SK-N-SH (cell line): ENCODE data around the gene CD24. TPM values are rescaled to one million over a fixed set of nuclear protein-coding genes. Genes with fewer than 3 reads are reported as not detected.
"Not testable (repeated sequence)": the region's sequence is repeated elsewhere in the genome, so short reads cannot be mapped to it uniquely, and the experiment has no call there.

Experiments
- CTCF ChIA-PET: fragments of 300-600, 350-600 bp; formaldehyde crosslinking; extraction: SDS; loops from one replicate; lab custom pipeline; 2021; lab: Yijun Ruan, JAX
- POLR2A ChIA-PET: fragments of 350-600 bp; sonication (Branson Sonifier 250); formaldehyde crosslinking; extraction: SDS; loops from one replicate; lab custom pipeline; 2020; ENCODE audit warnings: antibody characterized with exemption, inconsistent platforms; lab: Yijun Ruan, JAX
- DNase-seq: peaks from one replicate; pipeline ENCODE4 v3.0.0; 2012
- H2AFZ ChIP-seq: fragments of 200-600 bp; sonication (generic); 2 replicates; pipeline ENCODE4 v1.8.1; 2016; ENCODE audit warnings: antibody characterized with exemption, mild to moderate bottlenecking, low read depth
- H3F3A ChIP-seq: fragments of 200-600 bp; sonication (generic); replicated peaks from 2 replicates; pipeline ENCODE3; 2016; ENCODE audit warnings: antibody characterized with exemption, mild to moderate bottlenecking; ENCODE audit not compliant: insufficient read depth
- H3K27ac ChIP-seq, 2 experiments: fragments of 200-500 bp in 1 of 2; fragments of 200-600 bp in 1 of 2; sonication (Bioruptor generic) in 1 of 2; sonication (generic), shearing (Covaris generic) in 1 of 2; 2 replicates each; pipeline versions ENCODE4 v1.5.1 to v1.6.1; 2014 to 2016; ENCODE audit warnings: low read depth in 2 of 2, inconsistent platforms in 1 of 2, low read length in 1 of 2, mild to moderate bottlenecking in 1 of 2, mixed read lengths in 1 of 2
- H3K27me3 ChIP-seq: fragments of 200-600 bp; sonication (generic), shearing (Covaris generic); 2 replicates; pipeline ENCODE4 v1.6.1; 2016; ENCODE audit warnings: mixed run types; ENCODE audit not compliant: insufficient read depth
- H3K36me3 ChIP-seq, 2 experiments: fragments of 200-500 bp in 1 of 2; fragments of 200-600 bp in 1 of 2; sonication (Bioruptor generic) in 1 of 2; sonication (generic) in 1 of 2; replicated peaks in 1 of 2; 2 replicates each; pipeline versions ENCODE3 to v1.5.1; 2014 to 2016; ENCODE audit warnings: low read length in 1 of 2, mild to moderate bottlenecking in 1 of 2; ENCODE audit not compliant: insufficient read depth in 2 of 2, control insufficient read depth in 1 of 2
- H3K4me1 ChIP-seq, 2 experiments: fragments of 200-500 bp in 1 of 2; fragments of 200-600 bp in 1 of 2; sonication (Bioruptor generic) in 1 of 2; sonication (generic), shearing (Covaris generic) in 1 of 2; 2 replicates each; pipeline versions ENCODE4 v1.5.1 to v1.6.1; 2014 to 2016; ENCODE audit warnings: low read depth in 1 of 2, low read length in 1 of 2, mixed run types in 1 of 2; ENCODE audit not compliant: insufficient read depth in 2 of 2, control insufficient read depth in 1 of 2
- H3K4me2 ChIP-seq: fragments of 200-600 bp; sonication (generic), shearing (Covaris generic); 2 replicates; pipeline ENCODE4 v1.6.1; 2017; ENCODE audit warnings: mixed run types
- H3K4me3 ChIP-seq, 2 experiments: fragments of 200-500 bp in 1 of 2; fragments of 200-600 bp in 1 of 2; sonication (Bioruptor generic) in 1 of 2; sonication (generic), shearing (Covaris generic) in 1 of 2; 2 replicates each; pipeline versions ENCODE4 v1.5.1 to v1.8.1; 2014 to 2016; ENCODE audit warnings: low read depth in 2 of 2, inconsistent platforms in 1 of 2, low read length in 1 of 2, mild to moderate bottlenecking in 1 of 2, mixed read lengths in 1 of 2, moderate library complexity in 1 of 2
- H3K79me2 ChIP-seq: fragments of 200-600 bp; sonication (generic); 2 replicates; pipeline ENCODE4 v1.8.1; 2017; ENCODE audit warnings: mild to moderate bottlenecking; ENCODE audit not compliant: insufficient read depth
- H3K9ac ChIP-seq: fragments of 200-600 bp; sonication (generic); 2 replicates; pipeline ENCODE4 v1.6.1; 2017; ENCODE audit warnings: mixed run types
- H3K9me2 ChIP-seq: fragments of 200-600 bp; sonication (generic); 2 replicates; pipeline ENCODE4 v1.6.1; 2017; ENCODE audit warnings: mixed run types
- H3K9me3 ChIP-seq: fragments of 200-600 bp; sonication (generic); 2 replicates; pipeline ENCODE4 v1.6.1; 2017; ENCODE audit warnings: mixed run types, mild to moderate bottlenecking, moderate library complexity
- H4K20me1 ChIP-seq: fragments of 200-600 bp; sonication (generic); 2 replicates; pipeline ENCODE4 v1.6.1; 2017; ENCODE audit warnings: mild to moderate bottlenecking, mixed run types; ENCODE audit not compliant: insufficient read depth
- CTCF ChIP-seq: fragments of 200-600 bp; sonication (generic); IDR thresholded peaks from 2 replicates; pipeline ENCODE4 v1.6.1; 2017; ENCODE audit warnings: antibody characterized with exemption, mild to moderate bottlenecking, moderate library complexity
- EP300 ChIP-seq, 2 experiments: IDR thresholded peaks; 2 replicates each; pipeline versions ENCODE4 v1.4.0 to v1.6.1; 2012; ENCODE audit warnings: borderline replicate concordance in 1 of 2, low read depth in 1 of 2, low read length in 1 of 2
- EZH2phosphoT487 ChIP-seq: fragments of 200-600 bp; sonication (generic); IDR thresholded peaks from 2 replicates; pipeline ENCODE4 v1.6.1; 2017; ENCODE audit warnings: low read depth, mixed run types, mild to moderate bottlenecking, antibody characterized with exemption, moderate library complexity, borderline replicate concordance
- GABPA ChIP-seq: IDR thresholded peaks from 2 replicates; pipeline ENCODE4 v1.4.0; 2012; ENCODE audit warnings: low read depth, mild to moderate bottlenecking
- GATA2 ChIP-seq: sonication (generic); formaldehyde crosslinking; IDR thresholded peaks from 2 replicates; pipeline ENCODE4 v1.5.0; 2020; ENCODE audit warnings: mild to moderate bottlenecking, missing genetic modification reagents
- MAX ChIP-seq: IDR thresholded peaks from 2 replicates; pipeline ENCODE4 v1.4.0; 2012; ENCODE audit warnings: low read depth
- MEF2A ChIP-seq: IDR thresholded peaks from 2 replicates; pipeline ENCODE4 v1.4.0; 2012; ENCODE audit warnings: low read depth, borderline replicate concordance
- PBX3 ChIP-seq: IDR thresholded peaks from 2 replicates; pipeline ENCODE4; 2012
- RAD21 ChIP-seq: IDR thresholded peaks from 2 replicates; pipeline ENCODE4 v1.6.1; 2012; ENCODE audit warnings: mild to moderate bottlenecking, low read length
- TEAD4 ChIP-seq: IDR thresholded peaks from 2 replicates; pipeline ENCODE4 v1.4.0; 2012; ENCODE audit warnings: mild to moderate bottlenecking, borderline replicate concordance; ENCODE audit not compliant: insufficient read depth
- USF1 ChIP-seq: IDR thresholded peaks from 2 replicates; pipeline ENCODE4 v1.4.0; 2012; ENCODE audit warnings: low read depth, borderline replicate concordance
- YY1 ChIP-seq: IDR thresholded peaks from 2 replicates; pipeline ENCODE4 v1.4.0; 2012; ENCODE audit warnings: low read depth, mild to moderate bottlenecking
- WGBS: methylation state at CpG from one replicate; pipeline ENCODE4 v1.1.6; 2017; ENCODE audit warnings: low lambda C conversion rate; 5-methylcytosine and 5-hydroxymethylcytosine counted together
- polyA plus RNA-seq, 3 experiments: library from polyadenylated mRNA; depleted of rRNA; stranded (reverse); fragments of >200 nt; gene quantifications; 2 replicates each; pipeline ENCODE4 v1.2.3, GENCODE V29; 2012

The CD24 gene
- polyA plus RNA-seq, 1 of the 3 experiments (the other 2 are of a cell fraction), result 1.9 TPM

- H3K27me3 ChIP-seq, result no peaks in the 10 kb centered on the region
- no peaks in the 10 kb centered on the region for H3K79me2 ChIP-seq
- DNase-seq, result no peak
- no peak overlapping the region for H3K4me2 ChIP-seq
- TF ChIP-seq MEF2A, result no peak
- TF ChIP-seq CTCF, result no peak
- TF ChIP-seq EZH2phosphoT487, result no peak
- no peak for TF ChIP-seq USF1
- TF ChIP-seq PBX3, result no peak
- TF ChIP-seq MAX, result no peak
- TF ChIP-seq GABPA, result no peak
- TF ChIP-seq RAD21, result no peak
- TF ChIP-seq EP300 (IDR thresholded peaks at IDR 0.05; ENCODE audit: borderline replicate concordance in 1 of 2, low read depth in 1 of 2, low read length in 1 of 2), result no peak
- TF ChIP-seq YY1, result no peak
- TF ChIP-seq TEAD4, result no peak
- no peak for TF ChIP-seq GATA2 (CRISPR knock-in tag)
- TF ChIP-seq, all 33 proteins: peak for 0
- no peak overlapping the region for H3K9ac ChIP-seq
- no peaks in the 10 kb centered on the region for H3K9me3 ChIP-seq
- no peaks in the 10 kb centered on the region for H3K9me2 ChIP-seq
- H3K4me3 ChIP-seq, result no peak overlapping the region
- no peaks in the 10 kb centered on the region for H3K36me3 ChIP-seq
- no peaks in the 10 kb centered on the region for H3K4me1 ChIP-seq
- no peaks in the 10 kb centered on the region for H4K20me1 ChIP-seq
- H3F3A ChIP-seq, result peaks cover 5% of the 10 kb centered on the region
- H2AFZ ChIP-seq, result no peak overlapping the region
- H3K27ac ChIP-seq, result no peak overlapping the region
- CTCF ChIA-PET, result no interaction called here
- POLR2A ChIA-PET, result no interaction called here
- WGBS, result 84% methylated on average over 4 of the region's 4 CpGs
These were observed 45.7 kb upstream of the CD24 start for GRCh38 chr6:107020239-107020638.

- H3F3A ChIP-seq, POLR2A ChIA-PET, H3K9ac ChIP-seq, H3K4me3 ChIP-seq, H4K20me1 ChIP-seq, DNase-seq, H2AFZ ChIP-seq, H3K79me2 ChIP-seq, H3K36me3 ChIP-seq, H3K4me2 ChIP-seq, H3K9me3 ChIP-seq, H3K9me2 ChIP-seq, H3K27me3 ChIP-seq, H3K27ac ChIP-seq, CTCF ChIA-PET, H3K4me1 ChIP-seq: not testable (repeated sequence)
- WGBS, result 64% methylated on average over 8 of the region's 8 CpGs
These were observed 45.1 kb upstream of the CD24 start for GRCh38 chr6:107019628-107020027.
